Adrenal gland (tissue), 5 donors: ENCODE data around the gene LSS.

ENCODE experiments used
- POLR2A ChIP-seq, 2 donors: fragments of 450-650 bp; IDR thresholded peaks; one replicate each; pipeline ENCODE4 v1.6.1; 2017; ENCODE audit warnings: antibody characterized with exemption in 2 of 2, mild to moderate bottlenecking in 2 of 2, moderate library complexity in 1 of 2
- TF ChIP-seq, protein P1 (sequence below), 6 experiments: fragments of 450-650 bp in 4 of 6; fragments of 200-600 bp in 2 of 6; sonication (generic) in 1 of 6; IDR thresholded peaks; 1 replicate in 5 of 6; 2 replicates in 1 of 6; pipeline versions ENCODE4 v1.5.1 to v1.8.0; 2016 to 2021; ENCODE audit warnings: antibody characterized with exemption in 6 of 6, mild to moderate bottlenecking in 2 of 6, moderate library complexity in 1 of 6
- donor health status: DM: no; HTN: no; CAD: no.

- TF ChIP-seq, protein P1, sequence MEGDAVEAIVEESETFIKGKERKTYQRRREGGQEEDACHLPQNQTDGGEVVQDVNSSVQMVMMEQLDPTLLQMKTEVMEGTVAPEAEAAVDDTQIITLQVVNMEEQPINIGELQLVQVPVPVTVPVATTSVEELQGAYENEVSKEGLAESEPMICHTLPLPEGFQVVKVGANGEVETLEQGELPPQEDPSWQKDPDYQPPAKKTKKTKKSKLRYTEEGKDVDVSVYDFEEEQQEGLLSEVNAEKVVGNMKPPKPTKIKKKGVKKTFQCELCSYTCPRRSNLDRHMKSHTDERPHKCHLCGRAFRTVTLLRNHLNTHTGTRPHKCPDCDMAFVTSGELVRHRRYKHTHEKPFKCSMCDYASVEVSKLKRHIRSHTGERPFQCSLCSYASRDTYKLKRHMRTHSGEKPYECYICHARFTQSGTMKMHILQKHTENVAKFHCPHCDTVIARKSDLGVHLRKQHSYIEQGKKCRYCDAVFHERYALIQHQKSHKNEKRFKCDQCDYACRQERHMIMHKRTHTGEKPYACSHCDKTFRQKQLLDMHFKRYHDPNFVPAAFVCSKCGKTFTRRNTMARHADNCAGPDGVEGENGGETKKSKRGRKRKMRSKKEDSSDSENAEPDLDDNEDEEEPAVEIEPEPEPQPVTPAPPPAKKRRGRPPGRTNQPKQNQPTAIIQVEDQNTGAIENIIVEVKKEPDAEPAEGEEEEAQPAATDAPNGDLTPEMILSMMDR (IDR thresholded peaks at IDR 0.05): no peak
- TF ChIP-seq POLR2A (IDR thresholded peaks at IDR 0.05): no peak
Observed at GRCh38 chr21:46195595-46196195, 32.9 kb downstream of the LSS start.
